Measurements from ENCODE around the gene C2orf15.
"Not testable (repeated sequence)": the region's sequence is repeated elsewhere in the genome, so short reads cannot be mapped to it uniquely, and the experiment has no call there.

The C2orf15 gene

GRCh38 chr2:99166218-99166617 lies 24.7 kb downstream of the C2orf15 start:
- no peak for DNase-seq (ENCODE audit: low read depth)

DNA sequence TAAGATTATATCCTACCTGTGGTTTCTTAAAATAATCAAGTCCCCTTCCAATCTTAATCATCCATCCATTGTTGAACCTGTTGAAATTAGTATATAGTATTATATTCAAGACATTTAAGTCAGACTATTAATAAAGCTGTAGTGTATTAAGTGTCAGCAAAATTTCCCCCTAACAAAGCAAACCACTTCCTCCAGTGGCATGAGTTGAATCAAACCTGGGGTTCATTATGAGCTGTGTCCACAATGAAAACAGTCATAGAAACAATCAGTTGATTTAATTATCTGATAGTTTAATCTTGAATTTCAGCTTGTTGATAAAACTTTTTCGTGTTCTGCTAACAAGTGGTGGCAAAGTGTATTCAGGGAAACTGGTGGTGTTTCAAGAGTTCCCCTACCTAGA lies 28.0 kb downstream of the C2orf15 start:
- no peak for DNase-seq (ENCODE audit: low read depth)

DNA sequence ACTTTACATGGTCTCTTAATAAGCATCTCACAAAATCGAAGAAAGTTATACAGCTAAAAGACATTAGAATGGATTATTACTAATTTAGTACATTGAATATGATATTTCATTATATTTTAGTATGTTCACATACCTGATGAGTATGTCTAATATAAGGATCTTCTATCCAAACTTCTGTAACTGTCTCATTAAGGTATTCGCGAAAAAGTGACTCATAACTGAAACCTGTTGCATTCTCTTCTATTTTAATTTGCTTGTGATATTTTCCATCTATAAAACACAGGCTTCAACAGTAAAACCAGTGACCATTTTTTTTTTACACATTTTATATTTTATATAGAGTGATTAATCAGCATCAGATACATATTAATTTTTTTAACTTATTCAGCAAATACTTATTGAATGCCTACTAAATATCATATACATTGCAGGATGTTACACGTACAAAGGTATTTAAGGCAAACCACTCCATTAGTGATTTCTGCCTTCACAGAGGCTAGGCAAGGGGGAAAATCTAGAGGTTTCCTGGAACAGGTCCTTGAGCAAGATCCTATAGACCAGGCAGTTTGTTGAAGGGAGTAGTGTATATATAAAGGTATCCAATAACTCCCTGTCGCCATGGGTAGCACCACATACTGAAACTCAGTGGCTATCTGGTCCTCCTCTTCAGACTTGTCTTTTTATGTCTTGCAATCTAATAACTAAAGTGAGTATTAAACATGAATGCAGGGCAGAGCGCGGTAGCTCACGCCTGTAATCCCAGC lies 30.1 kb downstream of the C2orf15 start:
- DNase-seq (ENCODE audit: low read depth), result no peak

GRCh38 chr2:99180755-99181623 lies 39.5 kb downstream of the C2orf15 start, which contains the start of the genes MITD1 and MRPL30:
Gene MITD1, minus strand, starts transcription at chr2:99181058. Its CDS starts 77 bp downstream, at chr2:99180981.
Gene MRPL30, plus strand, starts transcription at chr2:99181184. Its CDS starts 5,020 bp downstream, at chr2:99186204.
- peak; percentile 83 for DNase-seq (ENCODE audit: low read depth)

DNA sequence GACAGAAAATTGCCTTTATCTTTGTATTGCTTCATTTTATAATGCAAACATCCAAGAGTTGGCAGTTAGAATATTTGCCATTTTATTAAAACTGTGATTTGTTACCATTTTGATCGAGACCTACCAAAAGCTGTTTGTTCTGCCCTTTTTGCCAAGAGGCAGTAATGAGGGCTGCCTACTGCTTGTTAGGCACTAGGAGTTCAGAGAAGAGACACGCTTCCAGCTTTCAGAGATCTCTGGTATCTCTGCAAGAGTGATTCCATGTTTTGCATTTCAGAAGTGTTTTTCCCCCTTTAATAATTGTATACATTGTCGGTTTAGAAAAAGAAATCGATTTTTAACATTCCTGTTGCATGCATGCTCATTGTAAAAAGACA lies 40.1 kb downstream of the C2orf15 start:
- DNase-seq (ENCODE audit: low read depth), result no peak

DNA sequence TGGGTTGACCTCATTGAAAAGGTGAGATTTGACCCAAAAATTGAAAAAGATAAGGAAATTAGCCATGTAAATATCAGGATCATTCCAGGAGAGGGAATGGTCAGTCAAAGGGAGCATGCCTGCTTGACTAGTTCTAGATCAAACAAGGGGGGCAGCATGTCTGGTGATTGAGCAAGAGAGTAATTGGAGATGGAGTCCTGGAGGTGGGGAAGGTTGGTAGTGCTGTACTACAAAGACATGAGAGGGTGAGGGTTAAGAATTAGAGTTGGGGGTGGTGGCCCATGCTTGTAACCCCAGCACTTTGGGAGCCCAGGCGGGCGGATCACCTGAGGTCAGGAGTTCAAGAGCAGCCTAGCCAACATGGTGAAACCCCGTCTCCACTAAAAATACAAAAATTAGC lies 41.5 kb downstream of the C2orf15 start:
- no peak for DNase-seq (ENCODE audit: low read depth)

GRCh38 chr2:99184811-99185210 lies 43.3 kb downstream of the C2orf15 start:
- no peak for DNase-seq (ENCODE audit: low read depth)

DNA sequence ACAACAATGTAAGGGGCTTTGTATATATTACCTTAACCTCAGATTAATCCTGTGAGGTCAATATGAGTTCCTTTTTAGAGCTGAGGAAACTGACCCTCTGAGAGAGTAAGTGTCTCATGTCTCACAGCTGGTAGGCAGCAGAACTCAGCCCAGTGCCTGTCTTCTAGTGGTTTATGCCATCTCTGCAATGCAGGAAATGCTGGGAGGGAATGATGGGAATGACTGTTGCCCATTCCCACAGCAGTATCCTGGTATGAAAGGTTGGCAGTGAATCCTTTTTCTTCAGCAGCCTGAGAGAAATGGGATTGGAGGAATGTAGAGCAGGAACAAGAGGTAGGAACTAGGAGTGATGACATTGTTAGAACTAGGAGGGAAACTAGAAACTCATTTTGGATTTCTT lies 45.5 kb downstream of the C2orf15 start:
- DNase-seq (ENCODE audit: low read depth), result no peak

DNA sequence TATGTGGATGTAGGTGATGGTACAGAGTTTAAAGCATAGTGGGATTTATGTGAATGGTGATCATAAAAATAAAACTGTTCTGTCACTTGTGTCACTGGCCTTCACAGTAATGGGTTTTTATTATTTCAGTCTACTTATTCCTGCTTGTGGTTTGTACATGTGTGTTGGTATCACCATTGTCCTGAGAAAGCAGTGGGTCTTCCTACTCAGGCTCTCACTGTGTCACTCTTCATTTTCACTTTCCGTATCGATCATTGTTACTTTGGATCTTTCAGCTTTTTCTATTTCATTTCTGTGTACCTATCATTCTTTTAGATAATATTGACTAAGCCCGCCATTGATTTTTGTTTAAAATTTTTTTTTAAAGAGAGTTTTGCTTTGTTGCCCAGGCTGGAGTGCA lies 46.9 kb downstream of the C2orf15 start:
- no peak for DNase-seq (ENCODE audit: low read depth)

DNA sequence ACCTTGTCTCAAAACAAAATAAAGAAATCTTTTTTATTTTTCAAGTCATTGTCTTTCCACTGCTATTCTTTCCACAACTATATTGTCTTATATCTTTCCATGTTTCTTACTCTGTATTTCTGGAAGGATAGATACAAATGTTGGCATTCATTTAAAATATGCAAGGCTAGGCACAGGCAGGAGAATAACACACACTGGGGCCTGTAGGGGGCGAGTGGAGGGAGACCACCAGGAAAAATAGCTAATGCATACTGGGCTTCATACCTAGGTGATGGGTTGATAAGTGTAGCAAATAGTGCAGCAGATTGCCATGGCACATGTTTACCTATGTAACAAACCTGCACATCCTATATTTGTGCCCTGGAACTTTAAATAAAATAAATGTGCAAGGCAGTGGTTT lies 49.0 kb downstream of the C2orf15 start:
- no peak for DNase-seq (ENCODE audit: low read depth)

DNA sequence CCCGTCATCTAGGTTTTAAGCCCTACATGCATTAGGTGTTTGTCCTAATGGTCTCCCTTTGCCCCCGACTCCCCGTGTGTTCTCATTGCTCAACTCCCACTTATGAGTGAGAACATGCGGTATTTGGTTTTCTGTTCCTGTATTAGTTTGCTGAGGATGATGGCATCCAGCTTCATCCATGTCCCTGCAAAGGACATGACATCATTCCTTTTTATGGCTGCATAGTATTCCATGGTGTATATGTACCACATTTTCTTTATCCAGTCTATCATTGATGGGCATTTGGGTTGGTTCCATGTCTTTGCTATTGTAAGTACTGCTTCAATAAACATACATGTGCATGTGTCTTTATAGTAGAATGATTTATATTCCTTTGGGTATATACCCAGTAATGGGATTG lies 50.9 kb downstream of the C2orf15 start:
- DNase-seq (ENCODE audit: low read depth), result not testable (repeated sequence)

GRCh38 chr2:99198103-99198841 lies 56.8 kb downstream of the C2orf15 start:
- DNase-seq (ENCODE audit: low read depth), result no peak

- DNase-seq (ENCODE audit: low read depth), result no peak
These were observed 58.7 kb downstream of the C2orf15 start for GRCh38 chr2:99200076-99200800.

All from activated T-cell treated with anti-CD3 and anti-CD28 coated beads for 48 hours (primary cell).